Loucy (cell line): ENCODE measurements around the gene NALCN.

Experiments
- EZH2phosphoT487 ChIP-seq: fragments of 200-600 bp; IDR thresholded peaks from 2 replicates; pipeline ENCODE4 v1.6.1; 2018; ENCODE audit warnings: antibody characterized with exemption, mild to moderate bottlenecking, moderate library complexity, borderline replicate concordance
- TF ChIP-seq, protein P1 (sequence below): fragments of 200-600 bp; sonication (generic); conservative IDR thresholded peaks from 2 replicates; pipeline ENCODE4 v1.5.1; 2014; ENCODE audit warnings: mild to moderate bottlenecking, antibody characterized with exemption, low read length

DNA sequence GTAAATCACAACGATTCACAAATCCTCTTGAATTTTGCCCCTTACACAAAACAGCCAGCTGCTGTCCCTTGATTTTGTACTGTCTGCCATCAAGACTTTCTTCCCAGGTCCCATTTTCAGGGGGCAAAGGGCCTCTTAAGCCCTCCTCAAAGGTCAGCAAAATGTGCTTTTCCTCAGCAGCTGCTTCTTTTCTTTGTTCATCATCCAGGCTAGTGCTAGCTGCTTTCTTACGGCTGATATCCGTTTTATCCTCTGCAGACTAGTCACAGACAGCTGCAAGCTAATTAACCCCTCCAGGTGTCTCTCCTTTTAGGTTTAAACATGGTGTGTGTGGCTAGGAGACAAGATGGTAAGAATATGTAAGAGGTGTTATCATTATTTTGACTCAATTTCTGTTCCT lies 90.9 kb downstream of the NALCN start:
- TF ChIP-seq, protein P1, sequence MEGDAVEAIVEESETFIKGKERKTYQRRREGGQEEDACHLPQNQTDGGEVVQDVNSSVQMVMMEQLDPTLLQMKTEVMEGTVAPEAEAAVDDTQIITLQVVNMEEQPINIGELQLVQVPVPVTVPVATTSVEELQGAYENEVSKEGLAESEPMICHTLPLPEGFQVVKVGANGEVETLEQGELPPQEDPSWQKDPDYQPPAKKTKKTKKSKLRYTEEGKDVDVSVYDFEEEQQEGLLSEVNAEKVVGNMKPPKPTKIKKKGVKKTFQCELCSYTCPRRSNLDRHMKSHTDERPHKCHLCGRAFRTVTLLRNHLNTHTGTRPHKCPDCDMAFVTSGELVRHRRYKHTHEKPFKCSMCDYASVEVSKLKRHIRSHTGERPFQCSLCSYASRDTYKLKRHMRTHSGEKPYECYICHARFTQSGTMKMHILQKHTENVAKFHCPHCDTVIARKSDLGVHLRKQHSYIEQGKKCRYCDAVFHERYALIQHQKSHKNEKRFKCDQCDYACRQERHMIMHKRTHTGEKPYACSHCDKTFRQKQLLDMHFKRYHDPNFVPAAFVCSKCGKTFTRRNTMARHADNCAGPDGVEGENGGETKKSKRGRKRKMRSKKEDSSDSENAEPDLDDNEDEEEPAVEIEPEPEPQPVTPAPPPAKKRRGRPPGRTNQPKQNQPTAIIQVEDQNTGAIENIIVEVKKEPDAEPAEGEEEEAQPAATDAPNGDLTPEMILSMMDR: no peak
- no peak for TF ChIP-seq EZH2phosphoT487
